GM03348 (cell line): ENCODE data around the gene CDH8.
"Not testable (repeated sequence)": the region's sequence is repeated elsewhere in the genome, so short reads cannot be mapped to it uniquely, and the experiment has no call there.

Experiments used
- DNase-seq: peaks from one replicate; pipeline ENCODE4 v3.0.0; 2012; ENCODE audit warnings: low spot score

Gene CDH8

GRCh38 chr16:61791464-61791863 lies 244.8 kb downstream of the CDH8 start:
- peak; percentile 9 for DNase-seq

- not testable (repeated sequence) for DNase-seq
These were observed 254.4 kb downstream of the CDH8 start for GRCh38 chr16:61781855-61782254.

DNA sequence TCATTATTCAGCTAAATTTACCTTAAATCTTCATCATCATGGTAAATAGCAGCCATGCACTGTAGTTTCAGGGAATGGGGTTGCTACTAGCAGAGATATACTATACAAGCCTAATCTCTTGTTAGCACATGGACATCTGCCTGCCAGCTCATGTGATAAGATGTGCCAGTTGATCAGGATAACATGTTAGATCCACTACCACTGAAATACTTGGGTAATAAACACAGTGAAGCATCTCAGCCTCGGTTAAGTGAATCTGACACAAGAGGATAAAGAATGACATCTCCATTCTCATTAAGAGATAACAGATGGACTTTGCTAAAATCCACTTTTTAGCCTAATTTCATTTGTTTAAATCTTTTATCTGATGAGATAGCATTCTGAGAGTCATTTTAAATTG lies 256.1 kb downstream of the CDH8 start:
- DNase-seq = no peak

- DNase-seq = no peak
These were observed 265.9 kb downstream of the CDH8 start for GRCh38 chr16:61770301-61770700.

GRCh38 chr16:61763991-61764390 lies 272.2 kb downstream of the CDH8 start:
- DNase-seq = no peak

DNA sequence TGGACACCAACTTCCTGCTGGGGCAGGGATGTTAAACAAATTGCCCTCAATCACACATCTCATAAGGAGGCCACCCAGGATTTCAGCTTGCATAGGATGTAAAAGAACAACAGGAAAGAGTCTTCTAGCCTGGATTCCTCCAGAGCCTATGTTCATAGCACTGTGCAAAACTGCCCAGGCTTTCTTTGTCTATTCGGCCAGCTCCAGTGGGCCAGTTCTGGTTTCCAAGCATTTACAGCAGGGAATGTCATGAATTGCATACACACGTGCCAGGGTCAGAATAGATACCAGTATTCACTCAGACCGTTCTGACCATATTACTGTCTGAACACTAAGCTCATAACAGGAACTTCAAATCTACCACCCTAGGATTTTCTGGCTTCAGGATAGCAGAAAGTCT lies 273.2 kb downstream of the CDH8 start:
- no peak for DNase-seq

DNA sequence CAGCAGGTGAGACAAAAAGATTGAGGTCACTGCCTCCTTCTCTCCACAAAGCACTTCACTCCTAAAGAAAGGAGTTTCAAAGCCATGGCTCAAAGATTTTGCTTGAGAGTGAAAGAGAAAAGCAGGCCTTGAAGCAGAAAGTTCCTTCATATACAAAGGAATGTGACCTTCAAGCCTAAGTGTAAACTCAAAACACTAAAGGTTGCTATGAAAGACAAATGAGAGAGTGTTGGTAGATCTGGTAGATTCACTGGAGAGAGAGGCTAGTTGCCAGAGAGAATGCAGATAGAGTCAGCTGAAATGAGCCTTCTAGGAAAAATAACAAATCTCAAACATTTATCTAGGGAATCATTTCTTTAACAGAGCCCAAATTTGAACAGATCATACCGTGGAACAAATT lies 305.2 kb downstream of the CDH8 start:
- DNase-seq = no peak

DNA sequence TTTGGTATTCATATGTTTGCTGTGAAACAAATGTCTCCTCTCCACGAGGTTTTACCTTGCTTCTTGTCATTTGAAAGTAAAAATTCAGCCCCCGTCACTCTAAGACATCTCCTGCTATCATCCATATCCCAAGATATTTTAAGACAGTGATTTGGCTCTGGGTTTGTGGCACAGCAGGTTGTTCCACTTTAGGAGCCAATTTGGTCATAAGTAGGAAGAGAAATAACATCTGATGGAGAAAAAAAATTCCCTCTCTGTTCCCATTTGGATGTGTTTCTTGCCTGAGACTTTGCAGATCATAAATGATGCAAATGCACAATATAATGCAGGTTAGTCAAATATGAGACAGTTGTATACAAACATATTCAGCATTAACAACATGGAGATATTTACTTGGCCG lies 309.5 kb downstream of the CDH8 start:
- no peak for DNase-seq

DNA sequence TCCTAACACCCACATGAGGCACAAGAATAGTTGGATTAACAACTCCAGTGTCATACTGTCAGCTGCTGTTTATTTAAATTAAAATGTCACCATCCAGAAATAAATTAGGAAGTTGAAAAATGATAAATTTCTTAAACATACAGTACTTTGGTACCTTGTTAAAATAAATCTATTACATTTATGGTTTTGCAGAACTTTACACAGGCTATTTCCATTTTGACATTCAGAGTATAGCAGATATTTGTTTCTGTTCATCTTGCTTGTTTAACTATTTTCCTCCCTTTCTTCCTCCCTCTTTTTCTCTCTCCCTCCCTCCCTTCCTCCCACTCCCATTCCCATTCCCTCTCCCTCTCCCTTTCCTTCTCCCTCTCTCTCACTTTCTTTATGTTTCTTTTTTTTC lies 310.1 kb downstream of the CDH8 start:
- no peak for DNase-seq

DNA sequence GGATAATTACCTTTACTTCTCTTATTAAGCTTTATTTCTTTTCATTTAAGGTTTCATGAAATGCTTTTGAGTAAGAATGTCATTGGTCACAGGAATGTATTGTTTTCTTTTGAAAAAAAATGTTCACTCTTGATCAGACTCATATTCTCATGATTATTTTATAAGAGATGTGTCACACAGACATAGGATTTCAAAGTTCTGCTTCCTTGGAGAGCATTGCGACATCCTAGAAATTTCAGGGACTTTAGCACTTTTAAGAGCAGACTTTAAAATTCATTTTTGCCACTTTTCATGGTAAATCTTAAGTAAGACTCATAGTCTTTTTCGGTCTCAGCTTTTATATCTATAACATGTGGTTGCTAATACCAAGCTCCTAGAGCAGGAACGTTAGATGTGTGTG lies 314.7 kb downstream of the CDH8 start:
- no peak for DNase-seq

DNA sequence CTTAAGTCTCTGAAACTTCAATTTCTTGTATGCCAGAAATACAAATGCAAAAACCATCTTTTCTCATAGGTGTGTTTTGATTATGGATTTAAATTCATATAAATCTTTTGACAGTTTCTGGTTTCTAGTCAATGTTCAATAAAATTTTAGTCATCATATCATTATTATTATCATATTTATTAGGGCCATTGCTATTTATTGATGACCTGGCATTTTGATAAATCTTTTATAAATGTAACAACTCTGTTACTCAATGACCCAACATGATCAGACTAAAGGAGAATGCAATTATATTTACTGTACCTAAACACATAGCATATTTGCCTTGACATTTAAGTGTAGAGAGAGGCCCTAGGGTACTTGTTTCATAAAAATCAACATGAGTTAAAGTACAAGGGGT lies 320.8 kb downstream of the CDH8 start:
- no peak for DNase-seq

DNA sequence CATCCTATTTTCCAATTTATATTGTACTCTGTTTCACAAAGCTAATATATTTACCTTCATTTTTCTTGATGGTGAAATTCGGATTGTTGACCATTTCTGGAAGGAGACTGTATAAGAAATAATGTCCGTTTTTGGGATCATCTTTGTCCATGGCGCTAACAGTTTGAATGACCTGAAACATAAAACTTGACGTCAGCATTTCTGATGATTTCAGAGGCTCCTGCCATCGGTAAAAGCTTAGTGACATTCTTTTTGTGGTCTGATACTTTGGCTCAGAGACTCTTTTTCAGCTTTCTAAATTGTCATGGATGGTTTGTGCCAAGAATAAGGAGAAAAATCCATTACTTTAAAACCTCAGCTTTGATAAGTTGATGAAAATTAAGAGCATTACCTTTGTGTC lies 322.5 kb downstream of the CDH8 start:
- DNase-seq = no peak

DNA sequence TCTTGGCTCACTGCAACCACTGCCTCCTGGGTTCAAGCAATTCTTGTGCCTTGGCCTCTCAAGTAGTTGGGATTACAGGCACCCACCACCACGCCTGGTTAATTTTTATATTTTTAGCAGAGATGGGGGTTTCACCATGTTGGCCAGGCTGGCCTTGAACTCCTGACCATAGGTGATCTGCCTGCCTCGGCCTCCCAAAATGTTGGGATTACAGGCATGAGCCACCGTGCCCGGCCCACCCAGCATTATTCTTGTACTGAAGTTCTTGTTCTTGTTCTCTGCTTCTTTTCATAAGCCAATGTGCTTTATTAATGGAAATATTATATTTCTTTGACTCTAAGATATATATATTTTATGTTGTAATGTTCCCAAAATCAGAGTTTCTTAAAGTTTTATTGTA lies 336.6 kb downstream of the CDH8 start:
- not testable (repeated sequence) for DNase-seq

- DNase-seq = no peak
These were observed 351.7 kb downstream of the CDH8 start for GRCh38 chr16:61684541-61684940.

DNA sequence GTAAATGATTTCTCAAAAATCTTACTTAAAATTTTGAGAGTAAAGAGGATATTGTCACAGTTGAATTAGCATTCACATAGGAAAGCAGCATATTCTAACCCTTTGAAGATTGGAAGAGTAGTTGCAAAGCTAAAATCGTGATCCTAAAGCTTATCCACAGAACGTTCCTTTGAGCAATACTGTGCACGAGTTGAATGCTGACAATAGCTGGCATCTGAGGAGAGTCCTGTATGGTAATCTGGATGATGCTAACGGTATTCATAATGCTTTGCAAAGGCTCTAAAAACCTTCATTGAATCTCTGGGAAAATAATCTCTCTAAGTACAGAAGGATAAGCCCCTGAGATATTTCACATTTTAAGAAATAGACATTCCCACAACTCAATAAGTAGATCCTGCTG lies 354.6 kb downstream of the CDH8 start:
- no peak for DNase-seq

GRCh38 chr16:61681124-61681523 lies 355.1 kb downstream of the CDH8 start:
- no peak for DNase-seq

DNA sequence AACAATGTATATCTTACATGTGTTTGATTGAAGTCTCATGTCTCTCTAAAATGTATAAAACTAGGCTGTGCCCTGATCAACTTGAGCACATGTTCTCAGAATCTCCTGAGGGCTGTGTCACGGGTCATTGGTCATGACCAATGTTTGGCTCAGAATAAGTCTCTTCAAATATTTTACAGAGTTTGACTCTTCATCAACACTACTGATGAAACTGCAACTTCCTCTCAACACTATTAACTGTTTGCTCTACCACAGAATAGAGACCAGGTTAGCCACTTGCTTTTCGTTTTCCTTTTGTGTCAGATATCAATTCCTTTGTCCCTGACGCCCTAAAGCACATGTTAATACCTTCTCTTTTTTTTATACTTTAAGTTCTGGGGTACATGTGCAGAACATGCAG lies 358.1 kb downstream of the CDH8 start:
- no peak for DNase-seq

- DNase-seq = no peak
These were observed 358.5 kb downstream of the CDH8 start for GRCh38 chr16:61677776-61678175.

DNA sequence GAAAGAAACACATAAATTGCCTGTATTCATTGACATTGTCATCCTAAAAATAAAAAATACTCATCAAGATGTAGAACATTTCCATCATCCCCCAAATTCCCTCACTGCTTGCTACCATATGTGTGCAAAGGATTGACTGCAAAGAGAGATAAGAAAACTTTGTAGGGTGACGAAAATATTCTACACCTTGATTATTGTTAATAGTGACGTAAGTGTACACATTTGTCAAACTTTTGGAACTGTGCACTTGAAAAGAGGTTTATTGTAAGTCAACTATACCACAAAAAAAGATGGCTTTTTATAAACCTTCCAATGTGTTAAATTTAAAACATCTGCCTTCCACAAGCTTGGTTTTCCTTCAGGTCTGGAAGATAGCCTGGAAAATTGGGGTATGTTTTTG lies 359.5 kb downstream of the CDH8 start:
- no peak for DNase-seq

GRCh38 chr16:61671161-61671560 lies 365.1 kb downstream of the CDH8 start:
- DNase-seq = no peak

GRCh38 chr16:61665512-61665911 lies 370.7 kb downstream of the CDH8 start:
- no peak for DNase-seq

DNA sequence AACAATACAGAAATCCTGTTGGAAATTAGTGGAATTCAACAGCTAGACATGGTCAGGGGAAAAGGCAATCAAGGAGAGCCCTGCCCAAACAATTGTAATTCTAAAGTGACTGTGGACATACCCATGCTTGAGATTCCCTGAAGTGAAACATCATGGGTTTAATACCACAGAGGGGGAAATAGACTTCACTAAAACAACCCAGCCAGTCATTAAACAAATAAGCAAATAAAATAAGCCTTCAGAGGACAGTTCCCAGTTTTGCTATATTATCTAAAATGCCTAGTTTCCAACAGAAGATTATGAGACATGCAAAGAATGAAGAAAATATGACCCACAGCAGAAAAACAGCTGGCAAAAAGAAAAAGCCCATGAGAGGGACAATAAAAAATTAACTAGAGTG lies 376.3 kb downstream of the CDH8 start:
- DNase-seq = no peak

DNA sequence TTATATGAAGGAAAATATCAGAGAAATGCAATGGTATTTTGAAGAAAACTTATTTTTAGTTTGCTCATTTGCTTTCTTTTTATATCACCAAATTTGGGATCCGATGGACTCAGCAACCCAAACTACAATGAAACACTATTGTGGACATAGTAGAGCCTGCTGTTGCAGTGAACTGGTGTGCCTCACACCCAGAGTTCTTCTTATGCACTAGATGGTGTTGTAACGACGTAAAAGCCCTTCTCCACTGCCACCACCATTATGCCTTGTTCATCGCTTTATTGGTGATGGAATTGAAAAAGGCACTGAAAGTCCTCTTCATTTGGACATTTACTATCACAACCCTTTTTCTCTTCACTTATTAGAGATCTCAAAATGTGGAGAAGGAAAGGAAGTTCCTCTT lies 381.3 kb downstream of the CDH8 start:
- DNase-seq = no peak

DNA sequence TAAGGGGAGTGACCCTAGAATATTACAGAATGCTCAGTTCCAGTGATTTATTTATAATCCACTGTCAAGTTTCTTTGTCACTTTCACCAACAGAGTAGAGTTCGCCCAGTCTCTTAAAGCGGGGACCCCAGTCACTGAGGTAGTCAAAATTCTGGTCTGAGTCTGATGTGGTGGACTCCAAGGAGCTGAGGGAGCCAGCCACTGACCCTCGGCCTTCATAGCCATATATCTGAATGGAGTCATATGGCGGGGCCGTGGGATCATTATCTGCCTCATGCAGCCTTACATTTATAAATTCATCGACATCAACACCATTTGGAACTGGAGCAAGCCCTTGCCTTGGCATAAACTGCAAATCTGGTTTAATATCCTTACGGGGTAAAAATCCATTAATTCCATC lies 382.7 kb downstream of the CDH8 start:
- no peak for DNase-seq

GRCh38 chr16:61645561-61645960 lies 390.7 kb downstream of the CDH8 start:
- DNase-seq = no peak
